HUDEP-2 (cell line): ENCODE measurements around the gene PPP2R1B.

Experiments
- DNase-seq, 76 experiments: peaks; one replicate each; lab custom pipeline; 2025; ENCODE audit not compliant: unreplicated experiment in 76 of 76; lab: John Stamatoyannopoulos, UW

The PPP2R1B gene

DNA sequence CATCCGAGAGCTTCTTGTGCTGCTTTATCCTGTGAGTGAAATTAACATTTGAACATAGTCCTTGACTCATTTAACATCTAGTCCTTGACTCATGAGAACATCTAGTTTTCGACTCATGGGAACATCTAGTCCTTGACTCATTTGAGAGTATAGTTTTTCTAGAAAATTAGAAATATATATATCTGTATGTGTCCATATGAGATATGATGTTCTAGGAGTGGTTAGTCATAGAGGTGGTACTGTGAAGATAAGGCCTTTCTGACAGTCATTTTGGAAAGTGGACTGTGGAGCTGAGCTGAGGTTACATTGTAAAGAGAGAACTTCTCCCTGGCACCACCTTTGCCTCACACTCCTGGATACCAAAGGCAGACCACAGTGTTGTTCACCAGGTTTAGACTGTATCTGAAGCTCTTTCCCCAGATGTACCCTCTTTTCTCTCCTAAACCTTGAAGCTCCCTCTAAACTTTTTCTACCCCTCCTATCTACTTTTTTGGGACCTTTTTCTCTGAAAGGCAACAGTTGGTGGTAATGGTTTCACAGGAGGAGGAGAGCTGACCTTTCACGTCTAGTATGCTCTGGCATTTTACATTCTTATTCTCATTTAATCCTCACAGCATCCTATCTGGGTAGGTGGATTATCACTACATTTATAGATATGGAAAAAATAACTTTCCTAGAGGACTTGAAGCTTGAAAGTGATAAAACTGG lies 67.2 kb downstream of the PPP2R1B start:
- peak in 73 of 76 experiments; percentile 6 to 94 (median 61) for DNase-seq

GRCh38 chr11:111697933-111698371 lies 68.2 kb downstream of the PPP2R1B start:
- peak in 7 of 76 experiments; percentile 6 to 28 (median 24) for DNase-seq

DNA sequence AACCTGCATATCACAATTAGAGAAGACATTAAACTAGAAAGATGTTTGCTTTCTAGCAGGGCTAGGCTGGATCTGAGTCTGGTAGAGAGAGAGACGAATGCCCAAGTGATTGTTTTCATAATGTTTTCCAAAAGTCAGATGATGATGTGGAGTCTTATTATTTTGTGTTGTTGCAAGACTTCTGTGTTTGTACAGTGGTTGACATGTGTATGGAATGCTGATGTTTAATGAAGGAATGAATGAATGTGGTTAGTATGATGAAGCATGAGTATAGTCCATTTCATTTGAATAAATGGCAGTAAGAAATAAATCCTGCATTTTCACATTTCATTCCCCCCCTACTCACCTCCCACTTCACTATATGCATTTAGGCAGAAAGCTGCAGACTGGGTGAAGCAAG lies 69.6 kb downstream of the PPP2R1B start:
- DNase-seq: no peak

DNA sequence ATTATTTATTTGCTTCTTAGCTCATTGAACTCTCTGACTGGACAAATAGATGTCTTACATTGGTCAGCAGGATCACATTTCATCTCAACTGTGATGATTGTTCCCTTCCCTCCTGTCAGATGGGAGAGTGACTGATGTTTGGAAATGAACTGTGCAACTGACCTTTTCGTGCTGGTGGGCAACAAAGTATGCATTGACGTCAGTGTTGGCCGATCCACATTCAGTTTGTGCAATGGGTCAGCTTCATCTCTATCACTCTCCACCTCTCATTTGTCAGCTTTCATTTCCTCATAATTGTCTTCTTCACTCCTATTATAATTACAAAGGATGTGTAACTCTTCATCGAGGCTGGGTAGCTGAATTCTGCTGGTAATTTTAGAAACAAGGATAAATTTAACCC lies 71.3 kb downstream of the PPP2R1B start:
- no peak for DNase-seq

- peak in 2 of 76 experiments; percentile 17 to 30 for DNase-seq
Measured at GRCh38 chr11:111693224-111693937, 72.8 kb downstream of the PPP2R1B start.

DNA sequence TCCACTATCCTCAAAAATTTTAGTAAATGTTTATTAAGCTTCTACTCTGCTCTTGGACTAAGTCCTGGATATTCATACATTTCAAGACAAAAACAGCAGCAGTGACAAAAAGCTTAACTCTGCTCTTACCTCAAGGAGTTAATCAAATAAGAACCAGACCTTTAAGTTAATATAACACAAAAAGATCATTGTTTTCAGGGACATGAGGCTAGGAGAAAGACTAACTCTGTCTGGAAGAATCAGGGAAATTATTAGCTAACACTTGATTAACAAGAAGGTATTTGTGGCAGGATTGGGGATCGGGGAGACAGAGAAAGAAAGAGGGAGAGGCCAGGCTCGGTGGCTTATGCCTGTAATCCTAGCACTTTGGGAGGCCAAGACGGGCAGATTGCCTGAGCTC lies 74.4 kb downstream of the PPP2R1B start:
- peak in 2 of 76 experiments; percentile 19 to 36 for DNase-seq

- DNase-seq: peak in 6 of 76 experiments; percentile 7 to 24 (median 10)
Measured at GRCh38 chr11:111691176-111691575, 75.0 kb downstream of the PPP2R1B start.

DNA sequence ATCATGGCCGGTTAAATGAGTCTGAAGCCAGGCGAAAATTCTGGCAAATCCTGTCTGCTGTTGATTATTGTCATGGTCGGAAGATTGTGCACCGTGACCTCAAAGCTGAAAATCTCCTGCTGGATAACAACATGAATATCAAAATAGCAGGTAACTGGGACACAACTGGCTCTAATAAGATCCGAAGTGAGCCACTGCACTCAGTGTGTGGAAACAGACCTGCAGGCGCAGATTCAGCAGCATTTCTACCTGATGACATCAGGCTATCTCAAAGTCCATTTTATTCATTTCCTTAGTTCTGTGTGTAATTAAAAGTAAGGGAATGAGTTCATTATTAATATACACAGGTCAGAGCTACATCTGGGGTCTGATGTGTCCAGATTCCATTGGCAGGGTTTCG lies 78.2 kb downstream of the PPP2R1B start:
- DNase-seq: no peak

DNA sequence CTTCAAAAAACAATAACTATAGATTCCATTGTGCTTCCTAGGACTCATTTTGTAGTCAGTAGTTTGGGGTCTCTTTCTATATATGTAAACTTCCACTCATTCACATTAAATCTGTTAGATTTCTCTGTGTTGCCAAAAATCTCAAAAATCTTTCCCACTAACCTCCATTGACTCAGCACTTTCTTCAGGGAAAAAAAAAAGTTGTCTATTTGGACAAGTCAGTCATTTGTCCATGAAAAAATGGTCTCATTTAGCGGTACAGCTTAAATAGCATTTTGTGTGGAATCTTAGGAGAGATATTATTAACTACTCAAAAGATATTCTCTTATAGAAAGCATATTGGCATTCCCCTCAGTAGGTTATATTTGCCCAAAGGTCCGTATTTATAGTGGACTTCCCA lies 81.9 kb downstream of the PPP2R1B start:
- DNase-seq: no peak

DNA sequence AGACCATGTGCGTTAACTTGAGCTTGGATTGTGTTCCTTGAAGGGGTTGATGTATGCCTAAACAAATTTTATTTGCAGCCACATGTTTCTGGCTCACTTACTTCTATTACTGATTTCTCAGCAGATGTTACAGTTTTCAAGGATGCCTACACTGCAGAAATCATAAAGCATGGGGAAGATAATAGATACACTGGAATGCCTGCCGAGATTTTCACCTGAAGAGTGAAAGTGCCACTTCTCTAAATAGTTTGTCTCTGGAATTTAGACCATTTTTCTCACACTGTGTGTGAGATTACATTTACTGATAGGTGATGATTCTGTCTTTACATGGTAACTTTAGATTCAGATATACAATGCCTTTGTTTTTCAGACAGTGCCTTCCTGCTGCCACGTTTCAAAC lies 82.4 kb downstream of the PPP2R1B start:
- DNase-seq: no peak

DNA sequence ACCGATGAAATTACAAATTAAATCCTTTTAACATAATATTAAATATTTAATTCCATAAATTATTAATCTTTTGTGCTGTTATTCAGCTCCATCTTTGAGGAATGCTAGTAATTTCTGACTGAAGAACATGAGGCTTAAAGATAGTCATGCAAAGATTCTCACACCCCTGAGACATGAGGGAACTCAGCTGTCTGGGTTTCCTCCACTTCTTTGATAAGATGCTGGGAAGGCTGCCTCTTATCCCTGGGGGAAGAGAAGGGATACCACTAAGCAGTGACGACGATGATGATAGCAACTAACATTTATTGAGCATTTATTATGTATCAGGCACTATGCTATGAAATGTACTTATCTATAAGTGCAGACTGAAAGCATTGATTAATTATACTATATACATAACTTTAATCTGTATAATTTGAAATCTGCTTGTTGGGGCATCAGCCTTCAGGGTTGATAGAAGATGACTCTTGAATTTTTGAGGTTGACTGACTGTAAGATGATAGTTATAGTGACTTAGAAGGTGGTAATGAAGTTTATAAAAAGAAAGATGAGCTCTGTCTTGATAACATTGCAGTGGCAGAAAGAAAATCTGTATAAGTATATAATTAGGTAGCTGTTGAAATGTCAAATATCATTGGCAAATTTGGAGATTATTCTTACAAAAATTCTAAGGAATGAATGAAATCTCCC lies 85.6 kb downstream of the PPP2R1B start:
- DNase-seq: no peak
